ENCODE results near the gene COA1.
"Not testable (repeated sequence)": the region's sequence is repeated elsewhere in the genome, so short reads cannot be mapped to it uniquely, and the experiment has no call there.

COA1 gene

DNA sequence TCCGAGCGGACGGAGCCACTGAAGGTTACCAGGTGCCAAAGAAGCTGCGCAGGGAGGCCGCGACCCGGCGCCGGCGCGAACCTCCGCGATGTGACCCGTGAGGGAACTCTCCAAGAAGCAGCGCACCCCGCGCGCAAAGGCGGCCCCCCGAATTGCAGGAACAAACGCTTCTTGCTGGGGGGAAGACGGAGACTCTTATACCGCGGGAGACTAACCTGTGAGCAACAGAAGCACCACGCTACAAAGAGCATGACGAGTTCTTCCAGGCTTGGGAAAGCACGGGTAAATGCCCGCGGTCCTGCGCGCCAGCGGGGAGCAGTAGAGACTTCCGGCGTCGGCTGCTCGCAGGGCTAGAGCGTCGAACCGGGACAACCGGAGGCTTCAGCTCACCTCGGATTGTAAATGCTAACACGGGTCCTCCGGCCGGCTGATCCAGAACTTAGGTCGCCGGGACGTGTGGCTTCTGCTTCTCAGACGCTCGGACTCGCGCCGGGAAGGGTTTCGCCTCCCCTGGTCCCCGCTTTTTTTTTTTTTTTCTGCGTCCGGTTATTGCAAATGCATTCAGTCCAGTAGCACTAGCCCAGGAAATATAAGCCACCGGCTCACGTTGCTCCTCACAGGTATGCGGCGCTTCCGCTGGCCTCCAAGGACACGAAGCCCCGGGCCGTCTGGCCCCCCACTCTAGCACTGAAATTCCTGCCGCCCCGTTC is at the start of gene COA1:
COA1 (minus strand) TSS at position 310 of the 710 bp plus-strand sequence. CDS start 80,909 bp downstream, outside the sequence.
- peak; percentile 86 for DNase-seq

GRCh38 chr7:43778293-43779044 is 49.1 kb upstream of the COA1 start:
- not testable (repeated sequence) for DNase-seq

GRCh38 chr7:43775255-43775654 is 45.9 kb upstream of the COA1 start:
- DNase-seq: not testable (repeated sequence)

GRCh38 chr7:43773268-43773667 is 43.9 kb upstream of the COA1 start:
- DNase-seq: not testable (repeated sequence)

GRCh38 chr7:43771573-43771972 is 42.2 kb upstream of the COA1 start:
- DNase-seq: no peak

- DNase-seq: no peak
These were observed 41.8 kb upstream of the COA1 start for GRCh38 chr7:43771128-43771527.

GRCh38 chr7:43769791-43770465 is 40.6 kb upstream of the COA1 start:
- no peak for DNase-seq

GRCh38 chr7:43769281-43769680 is 40.0 kb upstream of the COA1 start:
- DNase-seq: no peak

DNA sequence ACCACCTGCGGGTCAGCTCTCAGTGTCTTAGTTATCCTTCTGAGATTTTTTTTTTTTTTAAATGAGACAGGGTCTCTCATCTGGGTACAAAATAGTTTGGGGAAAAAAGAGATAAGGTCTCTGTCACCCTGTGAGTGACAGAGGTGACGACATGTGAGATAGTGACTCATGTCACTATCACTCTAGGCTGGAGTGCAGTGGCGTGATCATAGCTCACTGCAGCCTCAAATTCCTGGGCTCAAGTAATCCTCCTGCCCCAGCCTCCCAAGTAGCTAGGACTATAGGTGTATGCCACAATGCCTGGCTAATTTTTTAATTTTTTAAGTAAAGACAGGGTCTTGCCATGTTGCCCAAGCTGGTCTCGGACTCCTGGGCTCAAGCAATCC is 39.6 kb upstream of the COA1 start:
- no peak for DNase-seq

- no peak for DNase-seq
These were observed 39.0 kb upstream of the COA1 start for GRCh38 chr7:43768201-43768886.

DNA sequence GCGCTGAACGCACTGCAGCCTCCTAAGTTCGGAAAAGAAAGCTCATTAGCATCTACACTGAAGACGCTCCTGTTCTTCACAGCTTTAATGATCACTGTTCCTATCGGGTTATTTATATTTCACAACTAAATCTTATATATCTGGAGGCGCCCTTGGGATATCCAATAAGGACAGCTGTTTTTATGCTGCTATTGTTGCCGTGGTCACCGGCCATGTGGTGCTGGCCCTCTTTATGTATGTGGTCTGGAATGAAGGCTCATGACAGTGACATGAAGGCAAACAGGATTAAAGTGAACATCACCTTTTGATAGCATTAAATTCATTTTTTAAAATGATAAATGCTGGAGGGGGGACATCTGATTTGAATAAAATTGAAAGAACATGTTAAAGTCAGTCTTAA is 38.0 kb upstream of the COA1 start:
- no peak for DNase-seq

- DNase-seq: no peak
These were observed 37.2 kb upstream of the COA1 start for GRCh38 chr7:43766564-43766963.

GRCh38 chr7:43764807-43765491 is 35.6 kb upstream of the COA1 start:
- DNase-seq: no peak

GRCh38 chr7:43764039-43764761 is 34.9 kb upstream of the COA1 start:
- DNase-seq: no peak

- DNase-seq: no peak
These were observed 33.9 kb upstream of the COA1 start for GRCh38 chr7:43763183-43763582.

DNA sequence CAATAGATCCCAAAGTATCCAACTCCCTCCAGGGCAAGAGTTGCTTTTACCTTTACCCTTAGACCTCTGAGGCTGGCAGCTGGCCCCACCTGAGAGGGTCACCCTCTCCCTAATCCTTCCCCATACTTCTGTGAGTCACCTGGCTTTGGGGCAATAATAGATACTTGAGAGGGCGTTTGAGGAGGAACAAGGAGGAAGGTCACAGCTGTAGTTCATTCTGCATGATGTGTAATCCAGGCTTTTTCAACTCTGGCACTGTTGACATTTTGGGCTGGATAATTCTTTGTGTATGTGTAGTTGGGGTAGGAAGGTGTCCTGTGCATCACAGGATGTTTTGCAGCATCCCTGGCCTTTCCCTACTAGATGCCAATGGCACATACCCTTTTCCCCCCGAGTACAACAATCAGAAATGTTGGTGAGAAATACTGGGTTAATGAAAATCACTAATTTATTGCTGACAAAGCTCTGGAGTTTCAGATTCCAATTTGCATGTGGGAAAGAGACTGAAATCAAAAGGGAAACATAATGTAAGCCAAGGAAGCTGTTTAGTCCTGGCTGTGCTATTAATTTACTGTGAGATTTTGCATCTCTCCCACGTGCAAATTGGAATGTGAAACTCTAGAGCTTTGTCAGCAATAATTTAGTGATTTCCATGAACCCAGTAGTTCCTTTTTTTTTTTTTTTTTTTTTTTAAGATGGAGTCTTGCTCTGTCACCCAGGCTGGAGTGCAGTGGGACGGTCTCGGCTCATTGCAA is 32.8 kb upstream of the COA1 start:
- no peak for DNase-seq

DNA sequence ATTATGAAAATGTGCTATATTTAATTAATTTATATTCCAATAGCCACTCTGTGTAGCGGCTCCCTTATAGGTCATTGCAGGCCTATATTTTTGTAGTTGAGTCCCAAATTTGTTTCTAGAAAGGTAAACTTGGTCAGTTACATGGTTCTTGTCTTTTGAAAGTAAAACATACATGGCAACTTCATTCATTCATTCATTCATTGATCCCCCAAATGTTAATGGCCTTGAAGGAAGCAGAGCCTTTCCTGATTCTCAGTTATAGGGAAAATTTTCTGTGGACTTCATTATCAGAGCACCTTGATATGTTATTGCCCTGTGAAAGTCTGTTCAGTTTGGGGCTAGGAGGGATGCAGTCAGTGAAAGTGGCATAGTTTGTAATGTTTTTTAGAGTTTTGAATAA is 32.1 kb upstream of the COA1 start:
- no peak for DNase-seq

DNA sequence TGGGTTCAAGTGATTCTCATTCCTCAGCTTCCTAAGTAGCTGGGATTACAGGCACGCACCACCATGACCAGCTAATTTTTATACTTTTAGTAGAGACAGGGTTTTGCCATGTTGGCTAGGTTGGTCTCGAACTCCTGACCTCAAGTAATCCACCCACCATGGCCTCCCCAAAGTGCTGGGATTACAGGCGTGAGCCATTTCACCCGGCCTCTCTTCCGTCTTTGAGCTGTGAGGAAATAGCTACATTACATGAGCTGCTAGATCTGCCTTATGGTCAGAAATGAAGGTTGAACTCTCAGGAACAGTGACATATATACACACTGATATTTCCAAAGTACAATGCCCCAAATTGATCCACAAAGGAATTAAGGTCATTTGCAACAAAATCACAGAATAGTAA is 31.5 kb upstream of the COA1 start:
- DNase-seq: no peak

DNA sequence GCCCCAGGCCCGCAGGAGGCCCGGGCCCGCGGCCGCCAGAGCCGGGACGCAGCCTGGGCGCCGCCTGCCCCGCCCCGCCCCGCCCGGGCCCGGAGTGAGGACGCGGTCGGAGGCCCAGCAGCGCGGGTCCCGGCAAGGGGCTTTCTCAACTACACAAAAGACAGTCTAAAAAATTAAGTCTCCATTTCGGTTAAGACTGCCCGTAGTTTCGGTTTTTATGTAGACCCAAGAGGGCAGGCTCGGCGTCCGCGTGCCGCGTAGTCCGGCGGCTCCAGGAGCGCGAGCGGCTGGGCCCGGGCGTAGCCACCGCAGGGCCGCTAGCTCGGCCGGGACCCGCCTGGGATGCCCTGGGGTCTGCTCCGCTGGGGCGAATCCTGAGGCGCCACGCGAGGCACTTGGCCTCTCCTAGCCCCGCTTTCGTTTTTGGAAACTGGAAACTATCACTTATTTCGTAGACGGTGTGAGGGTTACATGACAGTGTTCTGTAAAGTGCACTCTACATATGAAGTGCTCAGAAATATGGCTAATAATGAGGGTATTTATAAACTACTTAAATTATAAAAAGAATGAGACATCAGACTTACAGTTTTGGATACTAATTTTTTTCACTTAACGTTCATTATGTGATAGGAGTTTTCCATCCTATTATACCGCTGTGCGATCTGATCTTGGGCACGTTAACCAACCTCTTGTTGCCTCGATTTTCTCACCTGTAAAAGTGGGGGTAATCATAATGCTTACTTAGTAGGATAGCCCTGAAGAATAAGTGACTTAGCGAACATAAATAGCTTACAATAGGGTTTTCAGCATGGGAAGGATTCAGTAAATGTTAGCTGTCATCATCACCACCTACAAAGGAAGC is 29.7 kb upstream of the COA1 start:
- DNase-seq: no peak
